ENCODE measurements around the gene ITPK1. TPM values are rescaled to one million over a fixed set of nuclear protein-coding genes. Genes with fewer than 3 reads are reported as not detected.
A peak's percentile ranks its signal among the peaks of the same experiment; 100 is the strongest.
"Not testable (repeated sequence)": the region's sequence is repeated elsewhere in the genome, so short reads cannot be mapped to it uniquely, and the experiment has no call there.

ITPK1 gene
- total RNA-seq, 1 experiment from 2014 or later, result 38.5 TPM

- POLR2A ChIA-PET (ENCODE audit: low non-redundant PET), result no interaction called here
Measured at GRCh38 chr14:93113678-93114067, 2.1 kb downstream of the ITPK1 start.

GRCh38 chr14:93112891-93113677, 2.6 kb downstream of the ITPK1 start:
- ChIA-PET CTCF (interaction anchor here (0.6 to 2.2 kb wide), 20 partner anchors 11 to 508 kb away, joined by 3 to 16 read pairs (median 4); partner anchors contain the start of gene UBR7), POLR2A (ENCODE audit: low non-redundant PET) (no interaction called here)
- Histone ChIP-seq H3K4me1 (ENCODE audit: insufficient read depth, low read length, poor library complexity, severe bottlenecking) (peaks cover 14% of the 10 kb centered on the region), H3K4me3 (ENCODE audit: low read depth, low read length, poor library complexity, severe bottlenecking) (peak overlapping the region; percentile 80), H3K27me3 (replicated peaks; ENCODE audit: insufficient read depth, low read depth, low read length, poor library complexity) (no peaks in the 10 kb centered on the region), H3K9me3 (ENCODE audit: low read depth, low read length, poor library complexity, severe bottlenecking) (no peaks in the 10 kb centered on the region), H3K36me3 (ENCODE audit: insufficient read depth, low read length, poor library complexity, severe bottlenecking) (no peaks in the 10 kb centered on the region), H3K27ac (ENCODE audit: low read depth, low read length, poor library complexity, severe bottlenecking) (peak overlapping the region; percentile 5)
- TSS peak; percentile 40 for BruUV-seq (replicated peaks)
- intact Hi-C loops (cut with micrococcal nuclease; ENCODE audit: unreplicated experiment), result loop anchor here (1.0 to 5.0 kb wide), 4 partner anchors 26 to 506 kb away; partner anchors contain the start of genes GON7 and UBR7
- TF ChIP-seq CTCF (conservative IDR thresholded peaks at IDR 0.05; ENCODE audit: low read depth, low read length), result peak; percentile 84
- no peak for TF ChIP-seq EZH2 (IDR thresholded peaks at IDR 0.05; ENCODE audit: borderline replicate concordance, low read depth, low read length, poor library complexity, severe bottlenecking)
- DNase-seq (ENCODE audit: low spot score), result peak; percentile 87

More at GRCh38 chr14:93113678-93114067, 2.1 kb downstream of the ITPK1 start:
- no peak for DNase-seq (ENCODE audit: low spot score)
- H3K27ac ChIP-seq (ENCODE audit: low read depth, low read length, poor library complexity, severe bottlenecking), result peak overlapping the region; percentile 5
- no TSS peak for BruUV-seq (replicated peaks)
- peak overlapping the region; percentile 80 for H3K4me3 ChIP-seq (ENCODE audit: low read depth, low read length, poor library complexity, severe bottlenecking)
- H3K9me3 ChIP-seq (ENCODE audit: low read depth, low read length, poor library complexity, severe bottlenecking), result no peaks in the 10 kb centered on the region
- no peaks in the 10 kb centered on the region for H3K36me3 ChIP-seq (ENCODE audit: insufficient read depth, low read length, poor library complexity, severe bottlenecking)
- CTCF ChIA-PET, result interaction anchor here (0.6 to 2.2 kb wide), 20 partner anchors 12 to 508 kb away, joined by 3 to 16 read pairs (median 4); partner anchors contain the start of gene UBR7
- H3K4me1 ChIP-seq (ENCODE audit: insufficient read depth, low read length, poor library complexity, severe bottlenecking), result peaks cover 14% of the 10 kb centered on the region
- intact Hi-C loops (cut with micrococcal nuclease; ENCODE audit: unreplicated experiment), result loop anchor here (1.0 to 5.0 kb wide), 4 partner anchors 26 to 506 kb away; partner anchors contain the start of genes GON7 and UBR7
- TF ChIP-seq EZH2 (IDR thresholded peaks at IDR 0.05; ENCODE audit: borderline replicate concordance, low read depth, low read length, poor library complexity, severe bottlenecking), result no peak
- no peak for TF ChIP-seq CTCF (conservative IDR thresholded peaks at IDR 0.05; ENCODE audit: low read depth, low read length)
- H3K27me3 ChIP-seq (replicated peaks; ENCODE audit: insufficient read depth, low read depth, low read length, poor library complexity), result no peaks in the 10 kb centered on the region

- H3K4me3 ChIP-seq (ENCODE audit: low read depth, low read length, poor library complexity, severe bottlenecking); DNase-seq (ENCODE audit: low spot score); H3K36me3 ChIP-seq (ENCODE audit: insufficient read depth, low read length, poor library complexity, severe bottlenecking); POLR2A ChIA-PET (ENCODE audit: low non-redundant PET); H3K9me3 ChIP-seq (ENCODE audit: low read depth, low read length, poor library complexity, severe bottlenecking); H3K27ac ChIP-seq (ENCODE audit: low read depth, low read length, poor library complexity, severe bottlenecking); H3K27me3 ChIP-seq (replicated peaks; ENCODE audit: insufficient read depth, low read depth, low read length, poor library complexity); BruUV-seq (replicated peaks): not testable (repeated sequence)
- intact Hi-C loops (cut with micrococcal nuclease; ENCODE audit: unreplicated experiment), result loop anchor here (5.0 kb wide), 1 partner anchor 96 kb away; the partner anchor contains the start of genes GON7 and UBR7
- CTCF ChIA-PET, result interaction anchor here (0.6 to 0.7 kb wide), 4 partner anchors 110 to 408 kb away, joined by 3 to 6 read pairs (median 4); no protein-coding TSS in a partner anchor
- H3K4me1 ChIP-seq (ENCODE audit: insufficient read depth, low read length, poor library complexity, severe bottlenecking), result peaks cover 14% of the 10 kb centered on the region
Measured at GRCh38 chr14:93111541-93111940, 4.2 kb downstream of the ITPK1 start.

All from A673 (cell line).